DOHH2 (cell line): Measurements from ENCODE around the gene LRPAP1.

Experiments
- EZH2phosphoT487 ChIP-seq: fragments of 200-600 bp; sonication (generic); IDR thresholded peaks from 2 replicates; pipeline ENCODE4 v1.6.1; 2017; ENCODE audit warnings: borderline replicate concordance, mild to moderate bottlenecking, antibody characterized with exemption, low read length, moderate library complexity, mixed read lengths
- TF ChIP-seq, protein P1 (sequence below): fragments of 200-600 bp; sonication (generic); IDR thresholded peaks from one replicate; pipeline ENCODE4 v1.5.1; 2014; ENCODE audit warnings: antibody characterized with exemption, mild to moderate bottlenecking, low read depth, low read length; ENCODE audit not compliant: poor library complexity, severe bottlenecking

DNA sequence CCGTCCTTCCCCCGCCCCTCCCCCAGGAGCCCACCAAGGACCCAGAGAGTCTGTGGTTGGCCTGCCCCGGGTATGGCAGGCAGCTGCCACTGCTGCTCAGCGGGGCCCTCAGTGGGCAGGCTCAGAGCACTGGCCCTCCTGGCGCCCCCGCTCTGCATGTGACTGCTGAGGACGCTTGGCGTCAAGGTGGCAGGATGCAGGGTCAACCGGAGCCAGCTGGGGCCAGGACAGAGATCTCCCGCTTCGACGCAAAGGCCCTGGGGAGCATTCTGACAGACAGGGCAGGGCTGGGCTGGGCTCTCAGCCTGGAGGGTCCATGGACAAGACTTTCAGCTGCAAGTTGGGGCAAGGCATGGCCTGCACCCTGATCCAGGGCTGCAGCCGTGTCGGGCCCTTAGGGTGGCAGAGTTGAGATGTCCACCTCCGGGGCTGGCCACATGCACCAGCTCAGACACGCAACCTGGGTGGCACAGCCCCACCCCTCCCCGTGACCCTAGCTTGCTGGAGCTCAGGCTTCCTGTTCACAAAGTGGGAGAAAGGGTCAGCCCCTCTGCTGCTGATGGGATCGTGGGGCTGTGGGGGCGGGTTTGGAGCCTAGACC is 30.3 kb downstream of the LRPAP1 start:
- TF ChIP-seq, protein P1, sequence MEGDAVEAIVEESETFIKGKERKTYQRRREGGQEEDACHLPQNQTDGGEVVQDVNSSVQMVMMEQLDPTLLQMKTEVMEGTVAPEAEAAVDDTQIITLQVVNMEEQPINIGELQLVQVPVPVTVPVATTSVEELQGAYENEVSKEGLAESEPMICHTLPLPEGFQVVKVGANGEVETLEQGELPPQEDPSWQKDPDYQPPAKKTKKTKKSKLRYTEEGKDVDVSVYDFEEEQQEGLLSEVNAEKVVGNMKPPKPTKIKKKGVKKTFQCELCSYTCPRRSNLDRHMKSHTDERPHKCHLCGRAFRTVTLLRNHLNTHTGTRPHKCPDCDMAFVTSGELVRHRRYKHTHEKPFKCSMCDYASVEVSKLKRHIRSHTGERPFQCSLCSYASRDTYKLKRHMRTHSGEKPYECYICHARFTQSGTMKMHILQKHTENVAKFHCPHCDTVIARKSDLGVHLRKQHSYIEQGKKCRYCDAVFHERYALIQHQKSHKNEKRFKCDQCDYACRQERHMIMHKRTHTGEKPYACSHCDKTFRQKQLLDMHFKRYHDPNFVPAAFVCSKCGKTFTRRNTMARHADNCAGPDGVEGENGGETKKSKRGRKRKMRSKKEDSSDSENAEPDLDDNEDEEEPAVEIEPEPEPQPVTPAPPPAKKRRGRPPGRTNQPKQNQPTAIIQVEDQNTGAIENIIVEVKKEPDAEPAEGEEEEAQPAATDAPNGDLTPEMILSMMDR, result no peak
- TF ChIP-seq EZH2phosphoT487, result no peak
